PC-9 (cell line): ENCODE measurements around the gene LGALS9. TPM values are rescaled to one million over a fixed set of nuclear protein-coding genes. Genes with fewer than 3 reads are reported as not detected.
A peak's percentile ranks its signal among the peaks of the same experiment; 100 is the strongest.
"Not testable (repeated sequence)": the region's sequence is repeated elsewhere in the genome, so short reads cannot be mapped to it uniquely, and the experiment has no call there.

Experiments
- BruUV-seq: library from RNA; stranded (reverse); fragments of 400-500 nt; replicated peaks from 2 replicates; lab custom pipeline; 2021; lab: Mats Ljungman, UMichigan
- CTCF ChIA-PET: fragments of 300-600 bp; sonication (Branson Sonifier 250); formaldehyde crosslinking; loops from one replicate; lab custom pipeline; 2022; ENCODE audit warnings: antibody characterized with exemption; lab: Charles Lee
- POLR2A ChIA-PET: fragments of 300-600 bp; sonication (Branson Sonifier 250); formaldehyde crosslinking; loops from one replicate; lab custom pipeline; 2022; ENCODE audit warnings: antibody characterized with exemption; ENCODE audit not compliant: unreplicated experiment; lab: Charles Lee
- DNase-seq, 2 experiments: peaks; one replicate each; pipeline versions ENCODE4 v3.0.0 to v3.0.0-alpha.2; 2015 to 2022; ENCODE audit warnings: mixed read lengths in 1 of 2
- H2AFZ ChIP-seq: fragments of 200-600 bp; sonication (generic); 2 replicates; pipeline ENCODE4 v1.8.1; 2017; ENCODE audit warnings: antibody characterized with exemption
- H3F3A ChIP-seq: fragments of 200-600 bp; sonication (generic); 2 replicates; pipeline ENCODE4 v1.8.1; 2017; ENCODE audit warnings: antibody characterized with exemption, mild to moderate bottlenecking, low read depth; ENCODE audit not compliant: insufficient read depth
- H3K27ac ChIP-seq: fragments of 200-600 bp; sonication (generic); 2 replicates; pipeline ENCODE4 v1.6.1; 2016; ENCODE audit warnings: mixed run types
- H3K27me3 ChIP-seq: fragments of 200-600 bp; sonication (generic); 2 replicates; pipeline ENCODE4 v1.6.1; 2016; ENCODE audit warnings: low read depth, mixed run types; ENCODE audit not compliant: insufficient read depth
- H3K36me3 ChIP-seq: fragments of 200-600 bp; sonication (generic); 2 replicates; pipeline ENCODE4 v1.6.1; 2016; ENCODE audit warnings: low read depth, mixed run types
- H3K4me1 ChIP-seq: fragments of 200-600 bp; sonication (generic); replicated peaks from 2 replicates; pipeline ENCODE4 v1.6.1; 2016; ENCODE audit warnings: mixed run types; ENCODE audit not compliant: insufficient read depth
- H3K4me2 ChIP-seq: fragments of 200-600 bp; sonication (generic); 2 replicates; pipeline ENCODE4 v1.6.1; 2017; ENCODE audit warnings: mixed run types
- H3K4me3 ChIP-seq: fragments of 200-600 bp; sonication (generic); 2 replicates; pipeline ENCODE4 v1.6.1; 2016; ENCODE audit warnings: mixed run types
- H3K79me2 ChIP-seq: fragments of 200-600 bp; sonication (generic); 2 replicates; pipeline ENCODE4 v1.6.1; 2017; ENCODE audit warnings: low read depth, mixed run types
- H3K9me2 ChIP-seq: fragments of 200-600 bp; sonication (generic); 2 replicates; pipeline ENCODE4 v1.8.1; 2017; ENCODE audit warnings: mild to moderate bottlenecking; ENCODE audit not compliant: insufficient read depth
- H3K9me3 ChIP-seq: fragments of 200-600 bp; sonication (generic); 2 replicates; pipeline ENCODE4 v1.8.1; 2016; ENCODE audit warnings: low read depth; ENCODE audit not compliant: insufficient read depth
- H4K20me1 ChIP-seq: fragments of 200-600 bp; sonication (generic); 2 replicates; pipeline ENCODE4 v1.8.1; 2017; ENCODE audit not compliant: insufficient read depth
- CTCF ChIP-seq: fragments of 200-600 bp; sonication (generic); conservative IDR thresholded peaks from 2 replicates; pipeline ENCODE4 v1.6.1; 2017; ENCODE audit warnings: mixed run types, antibody characterized with exemption, mild to moderate bottlenecking, moderate library complexity
- EZH2 ChIP-seq: fragments of 200-600 bp; sonication (generic); IDR thresholded peaks from 2 replicates; pipeline ENCODE4 v1.8.0; 2017; ENCODE audit warnings: antibody characterized with exemption, low read depth
- intact Hi-C: fragments of 100-400 bp; cut with micrococcal nuclease; formaldehyde crosslinking; loops from one replicate; pipeline ENCODE4 v1.10.0; 2022; ENCODE audit not compliant: unreplicated experiment
- total RNA-seq: library from RNA; stranded (reverse); gene quantifications from 2 replicates; pipeline ENCODE4 v1.2.3, GENCODE V29; 2021

Gene LGALS9
- total RNA-seq, 1 experiment from 2014 or later: 14.5 TPM

DNA sequence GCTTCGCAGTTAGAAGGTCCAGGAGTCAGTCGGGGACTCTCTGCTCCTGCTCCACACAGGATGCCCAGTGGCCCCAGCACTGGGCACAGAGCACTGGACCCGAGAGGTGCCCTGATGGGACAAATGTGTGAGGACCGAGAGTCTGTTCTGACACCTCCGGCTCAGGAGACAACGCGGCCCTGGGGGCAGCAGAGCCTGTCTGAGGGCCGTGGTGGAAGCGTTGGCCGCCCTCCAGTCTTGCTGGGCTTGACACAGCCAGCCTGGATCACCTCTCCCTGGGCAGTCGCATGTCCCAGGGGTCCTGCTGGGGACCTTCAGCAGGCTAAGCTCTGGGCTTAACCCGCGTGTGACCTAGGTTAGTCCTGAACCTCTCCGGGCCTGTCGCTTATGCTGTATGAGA, 23.1 kb downstream of the LGALS9 start:
- H4K20me1 ChIP-seq: no peaks in the 10 kb centered on the region
- no peak for TF ChIP-seq EZH2
- TF ChIP-seq CTCF: no peak
- H3K4me2 ChIP-seq: no peak overlapping the region
- intact Hi-C loops: loop anchor here (1.0 to 5.0 kb wide), 3 partner anchors 102 to 417 kb away; no protein-coding TSS in a partner anchor
- ChIA-PET CTCF (interaction anchor here (1.0 to 1.4 kb wide), 2 partner anchors 102 to 417 kb away, joined by 5 to 6 read pairs; no protein-coding TSS in a partner anchor), POLR2A (no interaction called here)
- DNase-seq: no peak
- H3K4me1 ChIP-seq: no peaks in the 10 kb centered on the region
- no peaks in the 10 kb centered on the region for H3F3A ChIP-seq
- no TSS peak for BruUV-seq
- H3K79me2 ChIP-seq: no peaks in the 10 kb centered on the region
- H3K27ac ChIP-seq: no peak overlapping the region
- no peaks in the 10 kb centered on the region for H3K36me3 ChIP-seq
- H3K9me2 ChIP-seq: no peaks in the 10 kb centered on the region
- no peak overlapping the region for H3K4me3 ChIP-seq
- no peaks in the 10 kb centered on the region for H3K27me3 ChIP-seq
- no peaks in the 10 kb centered on the region for H3K9me3 ChIP-seq
- no peak overlapping the region for H2AFZ ChIP-seq

DNA sequence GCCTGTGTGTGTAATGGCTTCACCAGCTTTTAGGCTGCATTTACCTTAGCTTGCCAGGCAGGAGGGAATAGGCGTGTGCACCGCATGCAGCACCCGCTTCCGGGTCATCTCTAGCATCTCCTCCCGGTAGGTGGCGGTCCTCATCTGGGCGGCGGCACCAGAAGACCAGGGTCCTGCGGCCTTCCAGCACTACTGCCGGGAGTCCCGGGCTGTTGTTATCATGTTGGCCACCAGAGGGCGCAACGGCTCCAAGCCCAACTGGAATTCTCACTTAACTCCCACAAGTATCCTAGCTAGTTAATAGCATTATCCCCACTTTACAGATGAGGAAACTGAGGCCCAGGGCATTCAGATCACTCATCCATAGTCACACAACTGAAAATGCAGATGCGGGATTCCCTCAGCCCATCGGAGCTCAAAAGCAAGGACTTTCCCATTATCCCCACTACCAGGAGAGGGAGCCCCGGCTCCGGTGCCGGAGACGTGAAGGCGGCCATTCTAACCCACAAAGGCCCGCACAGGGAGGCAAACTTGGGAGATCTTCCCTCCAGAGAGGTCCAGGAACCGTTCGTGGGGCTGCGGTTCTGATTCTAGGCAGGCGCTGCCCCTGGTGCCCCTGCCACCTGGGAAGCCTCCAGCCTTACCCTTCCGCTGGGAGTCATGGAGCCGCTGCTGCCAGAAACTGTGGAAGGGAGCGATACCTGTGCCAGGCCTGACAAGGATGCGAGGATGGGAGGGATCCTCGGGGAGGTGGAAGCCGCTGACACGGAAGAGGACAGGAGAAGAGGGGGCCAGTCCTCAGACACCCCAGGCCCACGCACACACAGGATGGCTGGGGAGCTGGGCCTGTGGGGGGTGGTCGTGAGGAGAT, 23.9 kb downstream of the LGALS9 start:
- no peak overlapping the region for H3K4me3 ChIP-seq
- no peaks in the 10 kb centered on the region for H3K36me3 ChIP-seq
- H3K4me1 ChIP-seq: no peaks in the 10 kb centered on the region
- H2AFZ ChIP-seq: no peak overlapping the region
- H3K9me3 ChIP-seq: no peaks in the 10 kb centered on the region
- intact Hi-C loops: loop anchor here (1.0 to 5.0 kb wide), 3 partner anchors 101 to 418 kb away; no protein-coding TSS in a partner anchor
- DNase-seq: peak; percentile 55 to 71
- ChIA-PET POLR2A (no interaction called here), CTCF (interaction anchor here (0.5 to 1.4 kb wide), 5 partner anchors 101 to 418 kb away, joined by 3 to 6 read pairs (median 5); no protein-coding TSS in a partner anchor)
- H3K27me3 ChIP-seq: peaks cover under 1% of the 10 kb centered on the region; the same call in 1 of the 2 replicates
- BruUV-seq: no TSS peak
- no peaks in the 10 kb centered on the region for H3F3A ChIP-seq
- H3K27ac ChIP-seq: no peak overlapping the region
- TF ChIP-seq CTCF: peak; percentile 96
- no peak for TF ChIP-seq EZH2
- H3K79me2 ChIP-seq: no peaks in the 10 kb centered on the region
- no peak overlapping the region for H3K4me2 ChIP-seq
- H3K9me2 ChIP-seq: no peaks in the 10 kb centered on the region
- H4K20me1 ChIP-seq: no peaks in the 10 kb centered on the region

DNA sequence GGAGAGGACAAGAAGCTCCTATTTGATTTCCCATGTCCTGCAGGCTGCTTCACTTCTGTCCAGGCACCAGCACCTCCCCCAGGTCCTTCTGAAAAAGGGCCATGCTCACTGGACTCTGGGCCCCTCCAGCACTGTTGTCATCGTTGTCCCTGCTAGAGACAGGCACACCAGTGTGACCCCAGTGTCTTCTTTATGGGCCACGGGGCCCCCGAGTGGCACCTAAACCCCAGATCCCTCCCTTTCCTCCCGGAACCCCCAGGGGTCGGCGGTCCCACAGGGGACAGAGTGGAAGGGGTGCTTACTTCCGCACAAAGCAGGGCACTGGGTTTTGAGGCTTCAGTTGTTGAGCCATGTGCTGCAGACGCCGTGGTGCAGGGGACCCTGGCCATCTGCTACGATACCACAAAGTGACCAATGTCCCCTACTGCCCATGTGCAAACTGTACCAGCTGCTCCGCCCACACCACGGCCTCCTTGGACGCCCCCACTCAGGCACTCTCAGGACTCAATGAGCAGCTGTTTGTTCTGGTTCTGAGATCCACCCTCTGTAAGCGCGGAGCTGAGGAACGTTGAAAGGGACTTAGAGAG, 24.6 kb downstream of the LGALS9 start:
- H4K20me1 ChIP-seq, POLR2A ChIA-PET, BruUV-seq, H3K9me2 ChIP-seq, DNase-seq, H3K27ac ChIP-seq, H3F3A ChIP-seq, H2AFZ ChIP-seq, H3K9me3 ChIP-seq, H3K4me1 ChIP-seq, H3K4me3 ChIP-seq, H3K79me2 ChIP-seq, H3K4me2 ChIP-seq, H3K36me3 ChIP-seq, intact Hi-C loops, H3K27me3 ChIP-seq: not testable (repeated sequence)
- CTCF ChIA-PET: interaction anchor here (1.2 to 1.4 kb wide), 2 partner anchors 101 to 229 kb away, joined by 3 to 6 read pairs; no protein-coding TSS in a partner anchor

GRCh38 chr17:27656620-27657019, 25.6 kb downstream of the LGALS9 start:
- H4K20me1 ChIP-seq, CTCF ChIA-PET, H3K4me3 ChIP-seq, H2AFZ ChIP-seq, H3K36me3 ChIP-seq, H3K9me3 ChIP-seq, H3K4me1 ChIP-seq, intact Hi-C loops, BruUV-seq, POLR2A ChIA-PET, H3K27ac ChIP-seq, H3K9me2 ChIP-seq, H3K79me2 ChIP-seq, H3K4me2 ChIP-seq, DNase-seq, H3F3A ChIP-seq: not testable (repeated sequence)
- peaks cover 14% of the 10 kb centered on the region; the same call in 1 of the 2 replicates for H3K27me3 ChIP-seq
